ENCODE data around the gene FN3K. TPM values are rescaled to one million over a fixed set of nuclear protein-coding genes. Genes with fewer than 3 reads are reported as not detected.

Gene FN3K
- total and polyA plus RNA-seq, 2 of the 13 experiments (the other 11 are each of a cell fraction or from before 2014, with no cell fraction given): 3.5 to 12.2 TPM

DNA sequence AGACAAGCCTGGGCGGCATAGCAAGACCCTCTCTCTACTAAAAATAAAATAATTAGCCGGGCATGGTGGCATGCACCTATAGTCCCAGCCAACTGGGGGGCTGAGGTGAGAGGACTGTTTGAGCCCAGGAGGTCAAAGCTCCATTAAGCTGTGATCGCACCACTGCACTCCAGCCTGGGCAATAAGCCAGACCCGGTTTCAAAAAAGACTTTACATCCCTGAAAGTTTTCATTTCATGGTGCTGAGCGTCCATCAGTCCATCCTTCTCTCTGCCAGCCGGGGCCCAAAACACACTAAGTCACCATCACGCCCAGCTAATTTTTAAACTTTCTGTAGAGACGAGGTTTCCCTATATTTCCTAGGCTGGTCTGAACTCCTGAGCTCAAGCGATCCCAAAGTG is 47.5 kb upstream of the FN3K start (continued):
- TF ChIP-seq, protein P1, sequence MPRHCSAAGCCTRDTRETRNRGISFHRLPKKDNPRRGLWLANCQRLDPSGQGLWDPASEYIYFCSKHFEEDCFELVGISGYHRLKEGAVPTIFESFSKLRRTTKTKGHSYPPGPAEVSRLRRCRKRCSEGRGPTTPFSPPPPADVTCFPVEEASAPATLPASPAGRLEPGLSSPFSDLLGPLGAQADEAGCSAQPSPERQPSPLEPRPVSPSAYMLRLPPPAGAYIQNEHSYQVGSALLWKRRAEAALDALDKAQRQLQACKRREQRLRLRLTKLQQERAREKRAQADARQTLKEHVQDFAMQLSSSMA (CRISPR knock-in tag; IDR thresholded peaks at IDR 0.05): no peak
- TF ChIP-seq, protein P2, sequence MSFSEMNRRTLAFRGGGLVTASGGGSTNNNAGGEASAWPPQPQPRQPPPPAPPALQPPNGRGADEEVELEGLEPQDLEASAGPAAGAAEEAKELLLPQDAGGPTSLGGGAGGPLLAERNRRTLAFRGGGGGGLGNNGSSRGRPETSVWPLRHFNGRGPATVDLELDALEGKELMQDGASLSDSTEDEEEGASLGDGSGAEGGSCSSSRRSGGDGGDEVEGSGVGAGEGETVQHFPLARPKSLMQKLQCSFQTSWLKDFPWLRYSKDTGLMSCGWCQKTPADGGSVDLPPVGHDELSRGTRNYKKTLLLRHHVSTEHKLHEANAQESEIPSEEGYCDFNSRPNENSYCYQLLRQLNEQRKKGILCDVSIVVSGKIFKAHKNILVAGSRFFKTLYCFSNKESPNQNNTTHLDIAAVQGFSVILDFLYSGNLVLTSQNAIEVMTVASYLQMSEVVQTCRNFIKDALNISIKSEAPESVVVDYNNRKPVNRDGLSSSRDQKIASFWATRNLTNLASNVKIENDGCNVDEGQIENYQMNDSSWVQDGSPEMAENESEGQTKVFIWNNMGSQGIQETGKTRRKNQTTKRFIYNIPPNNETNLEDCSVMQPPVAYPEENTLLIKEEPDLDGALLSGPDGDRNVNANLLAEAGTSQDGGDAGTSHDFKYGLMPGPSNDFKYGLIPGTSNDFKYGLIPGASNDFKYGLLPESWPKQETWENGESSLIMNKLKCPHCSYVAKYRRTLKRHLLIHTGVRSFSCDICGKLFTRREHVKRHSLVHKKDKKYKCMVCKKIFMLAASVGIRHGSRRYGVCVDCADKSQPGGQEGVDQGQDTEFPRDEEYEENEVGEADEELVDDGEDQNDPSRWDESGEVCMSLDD (CRISPR knock-in tag; IDR thresholded peaks at IDR 0.05; ENCODE audit: borderline replicate concordance): no peak
- no peak for TF ChIP-seq ARHGAP35 (CRISPR knock-in tag; IDR thresholded peaks at IDR 0.05; ENCODE audit: borderline replicate concordance)
- TF ChIP-seq ZNF816 (CRISPR knock-in tag; IDR thresholded peaks at IDR 0.05; ENCODE audit: borderline replicate concordance): no peak
- TF ChIP-seq ATM (IDR thresholded peaks at IDR 0.05; ENCODE audit: borderline replicate concordance): no peak

DNA sequence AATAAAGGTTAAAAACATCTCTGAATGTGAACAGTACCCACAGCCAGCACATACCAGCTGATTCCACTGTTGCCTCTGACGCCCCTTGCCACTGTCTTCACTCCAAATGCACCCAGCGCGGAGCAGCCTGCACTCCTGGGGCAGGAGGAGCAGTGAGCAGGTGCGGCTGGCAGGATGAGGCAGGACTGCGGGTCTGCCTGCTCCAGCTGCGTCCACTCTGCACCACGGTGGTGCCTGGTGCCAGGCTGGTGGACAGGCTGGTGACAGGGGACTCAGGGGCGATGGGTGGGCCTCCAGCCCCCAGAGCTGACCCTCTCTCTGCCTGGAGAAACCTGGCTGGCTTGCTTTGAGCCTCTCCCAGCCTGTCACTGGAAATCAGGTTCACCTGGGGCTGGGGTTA is 46.3 kb upstream of the FN3K start:
- DNase-seq (ENCODE audit: low spot score) (no peak), FAIRE-seq (no peak), ATAC-seq (no peak)
- Histone ChIP-seq H4K20me1 (ENCODE audit: insufficient read depth, low read length) (no peaks in the 10 kb centered on the region), H3K9me3 (ENCODE audit: low read length) (peaks cover 1% of the 10 kb centered on the region), H3K79me2 (ENCODE audit: insufficient read depth, low read length) (no peaks in the 10 kb centered on the region), H3K4me1 (ENCODE audit: insufficient read depth, low read length) (peaks cover 22% of the 10 kb centered on the region), H3K4me2 (ENCODE audit: low read depth, low read length) (no peak overlapping the region), H3K36me3 (replicated peaks in 1 of 2; ENCODE audit: control insufficient read depth in 1 of 2, insufficient read depth in 2 of 2, low read length in 2 of 2) (no peaks in the 10 kb centered on the region), H3K27me3 (ENCODE audit: control insufficient read depth in 1 of 2, insufficient read depth in 2 of 2, low read length in 2 of 2) (no peaks in the 10 kb centered on the region), H3K9ac (ENCODE audit: insufficient read depth, low read depth, low read length) (no peak overlapping the region), H3K4me3 (replicated peaks in 1 of 3; ENCODE audit: insufficient read depth in 1 of 3, low read depth in 2 of 3, low read length in 3 of 3) (no peak overlapping the region), H2AFZ (ENCODE audit: low read length) (no peak overlapping the region), H3K27ac (ENCODE audit: extremely low read length, insufficient read depth, low read length) (no peak overlapping the region)
- WGBS (ENCODE audit: low lambda C conversion rate): 81% methylated on average over 6 of the region's 8 CpGs
- in situ Hi-C loops (cut with HindIII; ENCODE audit: extremely low pct_ligation_motif_present, low pct_unique_long_range_greater_than_20kb): no loop called here
- POLR2A ChIA-PET: no interaction called here
- BruUV-seq (replicated peaks): no TSS peak
- TF ChIP-seq JUN (CRISPR knock-in tag; IDR thresholded peaks at IDR 0.05) (no peak), ZNF263 (CRISPR knock-in tag; IDR thresholded peaks at IDR 0.05) (no peak), RARG (CRISPR knock-in tag; IDR thresholded peaks at IDR 0.05; ENCODE audit: low read depth) (no peak), TRIM24 (CRISPR knock-in tag; IDR thresholded peaks at IDR 0.05) (no peak), MEF2D (CRISPR knock-in tag; IDR thresholded peaks at IDR 0.05) (no peak), RFXANK (CRISPR knock-in tag; IDR thresholded peaks at IDR 0.05) (no peak), NFKB2 (CRISPR knock-in tag; IDR thresholded peaks at IDR 0.05; ENCODE audit: borderline replicate concordance) (no peak), ZNF775 (CRISPR knock-in tag; IDR thresholded peaks at IDR 0.05; ENCODE audit: borderline replicate concordance) (no peak), ZNF451 (CRISPR knock-in tag; IDR thresholded peaks at IDR 0.05) (no peak), CBX5 (CRISPR knock-in tag; IDR thresholded peaks at IDR 0.05; ENCODE audit: borderline replicate concordance) (no peak), ZNF501 (CRISPR knock-in tag; IDR thresholded peaks at IDR 0.05) (no peak), ZNF335 (CRISPR knock-in tag; IDR thresholded peaks at IDR 0.05) (no peak), RBAK (CRISPR knock-in tag; IDR thresholded peaks at IDR 0.05) (no peak)
- TF ChIP-seq, protein P3, sequence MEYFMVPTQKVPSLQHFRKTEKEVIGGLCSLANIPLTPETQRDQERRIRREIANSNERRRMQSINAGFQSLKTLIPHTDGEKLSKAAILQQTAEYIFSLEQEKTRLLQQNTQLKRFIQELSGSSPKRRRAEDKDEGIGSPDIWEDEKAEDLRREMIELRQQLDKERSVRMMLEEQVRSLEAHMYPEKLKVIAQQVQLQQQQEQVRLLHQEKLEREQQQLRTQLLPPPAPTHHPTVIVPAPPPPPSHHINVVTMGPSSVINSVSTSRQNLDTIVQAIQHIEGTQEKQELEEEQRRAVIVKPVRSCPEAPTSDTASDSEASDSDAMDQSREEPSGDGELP (IDR thresholded peaks at IDR 0.05; ENCODE audit: borderline replicate concordance, low read depth): no peak
- TF ChIP-seq, protein P4, sequence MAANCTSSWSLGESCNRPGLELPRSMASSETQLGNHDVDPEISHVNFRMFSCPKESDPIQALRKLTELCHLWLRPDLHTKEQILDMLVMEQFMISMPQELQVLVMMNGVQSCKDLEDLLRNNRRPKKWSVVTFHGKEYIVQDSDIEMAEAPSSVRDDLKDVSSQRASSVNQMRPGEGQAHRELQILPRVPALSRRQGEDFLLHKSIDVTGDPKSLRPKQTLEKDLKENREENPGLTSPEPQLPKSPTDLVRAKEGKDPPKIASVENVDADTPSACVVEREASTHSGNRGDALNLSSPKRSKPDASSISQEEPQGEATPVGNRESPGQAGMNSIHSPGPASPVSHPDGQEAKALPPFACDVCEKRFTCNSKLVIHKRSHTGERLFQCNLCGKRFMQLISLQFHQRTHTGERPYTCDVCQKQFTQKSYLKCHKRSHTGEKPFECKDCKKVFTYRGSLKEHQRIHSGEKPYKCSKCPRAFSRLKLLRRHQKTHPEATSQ (CRISPR knock-in tag; IDR thresholded peaks at IDR 0.05; ENCODE audit: borderline replicate concordance): no peak
- intact Hi-C loops (cut with micrococcal nuclease; ENCODE audit: unreplicated experiment): no loop called here
- CTCF ChIA-PET (ENCODE audit: low intra/inter-chr PET ratio, low total read pairs): no interaction called here
